Measurements from ENCODE around the gene ANKMY2.

GRCh38 chr7:16638282-16639280 lies 7.0 kb downstream of the ANKMY2 start:
- TF ChIP-seq CTCF (IDR thresholded peaks at IDR 0.05), result no peak
- no peak for TF ChIP-seq POLR2A (IDR thresholded peaks at IDR 0.05)
